Measurements from ENCODE around the gene EPB41L2.

- TF ChIP-seq EZH2 (IDR thresholded peaks at IDR 0.05; ENCODE audit: insufficient read depth, poor library complexity, severe bottlenecking) (no peak), EZH2phosphoT487 (IDR thresholded peaks at IDR 0.05; ENCODE audit: insufficient read depth, low read depth) (no peak)
Measured at GRCh38 chr6:130907687-130908086, 155.4 kb downstream of the EPB41L2 start.
